ENCODE data around the gene CYP4V2.
"Not testable (repeated sequence)": the region's sequence is repeated elsewhere in the genome, so short reads cannot be mapped to it uniquely, and the experiment has no call there.

The CYP4V2 gene

DNA sequence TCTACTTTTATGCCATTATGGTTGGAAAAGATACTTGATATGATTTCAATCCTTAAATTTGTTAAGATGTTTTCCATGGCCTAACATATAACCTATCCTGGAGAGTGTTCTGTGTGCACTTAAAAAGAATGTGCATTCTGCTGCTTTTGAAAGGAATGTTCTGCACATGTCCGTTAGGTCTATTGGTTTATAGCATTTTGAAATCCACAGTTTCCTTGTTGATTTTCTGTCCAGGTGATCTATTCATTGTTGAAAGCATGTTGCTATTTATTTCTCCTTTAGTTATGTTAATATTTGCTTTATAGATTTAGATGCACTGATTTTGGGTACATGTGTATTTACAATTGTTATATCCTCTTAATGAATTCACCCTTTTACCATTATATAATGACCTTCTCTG is 30.3 kb downstream of the CYP4V2 start:
- H3K4me1 ChIP-seq (ENCODE audit: control insufficient read depth, insufficient read depth, low read length): no peaks in the 10 kb centered on the region
- no peaks in the 10 kb centered on the region for H3K36me3 ChIP-seq (ENCODE audit: control insufficient read depth, insufficient read depth, low read length)
- H3K27me3 ChIP-seq (ENCODE audit: control insufficient read depth, insufficient read depth, low read length): no peaks in the 10 kb centered on the region
- no peak overlapping the region for H3K9ac ChIP-seq (ENCODE audit: low read length)
- H3K9me3 ChIP-seq (ENCODE audit: control insufficient read depth, low read length): no peaks in the 10 kb centered on the region
- H3K4me3 ChIP-seq (ENCODE audit: low read length): no peak overlapping the region

- Histone ChIP-seq H3K4me3 (ENCODE audit: low read length) (no peak overlapping the region), H3K36me3 (ENCODE audit: control insufficient read depth, insufficient read depth, low read length) (no peaks in the 10 kb centered on the region), H3K9ac (ENCODE audit: low read length) (no peak overlapping the region), H3K27me3 (ENCODE audit: control insufficient read depth, insufficient read depth, low read length) (no peaks in the 10 kb centered on the region), H3K4me1 (ENCODE audit: control insufficient read depth, insufficient read depth, low read length) (no peaks in the 10 kb centered on the region), H3K9me3 (ENCODE audit: control insufficient read depth, low read length) (no peaks in the 10 kb centered on the region)
Measured at GRCh38 chr4:186225848-186226247, 34.5 kb downstream of the CYP4V2 start.

DNA sequence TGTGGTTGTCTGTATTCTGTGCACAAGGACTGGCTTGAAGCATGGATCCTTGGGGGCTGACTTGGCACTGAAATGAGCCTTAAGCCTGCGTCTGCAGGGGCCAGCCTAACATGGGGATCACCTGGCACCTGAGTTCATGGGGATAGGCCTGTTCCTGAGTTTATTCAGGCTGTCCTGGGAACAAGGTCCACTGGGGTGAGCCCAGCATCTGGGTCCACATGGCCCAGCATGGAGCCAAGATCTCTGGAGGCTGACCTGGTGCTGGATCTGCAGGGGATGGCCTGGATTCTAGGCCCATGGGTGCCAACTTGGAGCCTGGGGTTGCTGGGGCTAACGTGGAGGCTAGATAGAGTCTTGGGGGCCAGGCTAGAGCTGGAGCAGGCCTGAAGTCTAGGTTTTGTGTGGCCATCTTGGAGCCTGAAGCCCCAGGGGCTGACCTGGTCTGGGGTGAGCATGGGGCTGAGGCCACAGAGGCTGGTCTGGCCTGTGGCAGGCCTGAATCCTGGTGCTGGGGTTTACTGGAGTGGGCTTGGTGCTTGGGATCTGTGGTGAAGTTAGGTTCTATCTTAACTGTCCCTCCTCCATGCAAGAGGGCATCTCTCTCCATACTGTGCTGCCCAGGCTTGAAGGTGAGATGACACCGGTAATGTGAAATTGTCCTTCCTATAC is 35.3 kb downstream of the CYP4V2 start:
- H3K27me3 ChIP-seq (ENCODE audit: control insufficient read depth, insufficient read depth, low read length): no peaks in the 10 kb centered on the region
- no peaks in the 10 kb centered on the region for H3K36me3 ChIP-seq (ENCODE audit: control insufficient read depth, insufficient read depth, low read length)
- H3K9me3 ChIP-seq (ENCODE audit: control insufficient read depth, low read length): no peaks in the 10 kb centered on the region
- H3K4me3 ChIP-seq (ENCODE audit: low read length): no peak overlapping the region
- no peaks in the 10 kb centered on the region for H3K4me1 ChIP-seq (ENCODE audit: control insufficient read depth, insufficient read depth, low read length)
- no peak overlapping the region for H3K9ac ChIP-seq (ENCODE audit: low read length)

- H3K4me1 ChIP-seq (ENCODE audit: control insufficient read depth, insufficient read depth, low read length): no peaks in the 10 kb centered on the region
- H3K9me3 ChIP-seq (ENCODE audit: control insufficient read depth, low read length): no peaks in the 10 kb centered on the region
- H3K36me3 ChIP-seq (ENCODE audit: control insufficient read depth, insufficient read depth, low read length): no peaks in the 10 kb centered on the region
- H3K4me3 ChIP-seq (ENCODE audit: low read length): no peak within 1 kb of the TSS
- no peaks in the 10 kb centered on the region for H3K27me3 ChIP-seq (ENCODE audit: control insufficient read depth, insufficient read depth, low read length)
- H3K9ac ChIP-seq (ENCODE audit: low read length): no peak within 1 kb of the TSS
Measured at GRCh38 chr4:186227221-186227620, 35.9 kb downstream of the CYP4V2 start, which contains the start of gene KLKB1. Gene KLKB1, plus strand, starts transcription at chr4:186227507. Its CDS starts 689 bp downstream, at chr4:186228196.

DNA sequence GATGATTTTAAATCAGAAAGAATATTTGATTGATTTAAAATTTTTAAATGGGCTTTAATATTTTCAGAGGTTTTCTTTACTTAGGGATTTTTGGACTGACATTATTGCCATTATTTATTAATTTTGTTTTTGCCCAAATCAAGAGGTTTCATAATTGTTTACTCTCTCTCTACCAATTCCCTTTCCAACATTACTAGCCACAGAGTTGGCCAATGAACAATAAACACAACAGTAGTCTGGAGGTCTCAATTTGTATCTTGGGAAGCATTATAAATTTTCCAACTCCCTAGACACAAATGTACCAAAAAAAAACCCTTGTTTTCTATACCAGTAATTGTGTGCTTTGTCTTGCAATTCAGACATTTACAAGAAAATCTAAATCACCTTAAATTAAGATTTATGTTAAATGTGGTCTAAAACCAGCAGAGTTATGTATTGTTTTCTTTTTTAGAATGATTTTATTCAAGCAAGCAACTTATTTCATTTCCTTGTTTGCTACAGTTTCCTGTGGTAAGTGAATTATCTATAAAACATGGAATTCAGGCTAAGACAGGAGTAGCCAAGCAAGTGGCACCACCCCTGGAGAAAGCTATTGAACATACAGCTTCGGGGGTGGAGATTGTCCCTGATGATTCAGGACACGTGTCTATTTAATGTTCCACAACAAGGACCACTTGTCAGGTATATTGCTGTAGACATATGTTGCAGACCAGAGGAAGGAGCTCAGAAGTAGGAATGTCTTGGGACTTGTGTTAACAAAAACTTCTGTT is 36.6 kb downstream of the CYP4V2 start:
- Histone ChIP-seq H3K4me3 (ENCODE audit: low read length) (no peak overlapping the region), H3K27me3 (ENCODE audit: control insufficient read depth, insufficient read depth, low read length) (no peaks in the 10 kb centered on the region), H3K4me1 (ENCODE audit: control insufficient read depth, insufficient read depth, low read length) (no peaks in the 10 kb centered on the region), H3K9me3 (ENCODE audit: control insufficient read depth, low read length) (no peaks in the 10 kb centered on the region), H3K36me3 (ENCODE audit: control insufficient read depth, insufficient read depth, low read length) (no peaks in the 10 kb centered on the region), H3K9ac (ENCODE audit: low read length) (no peak overlapping the region)

GRCh38 chr4:186228514-186228894 is 37.1 kb downstream of the CYP4V2 start:
- Histone ChIP-seq H3K9me3 (ENCODE audit: control insufficient read depth, low read length) (no peaks in the 10 kb centered on the region), H3K27me3 (ENCODE audit: control insufficient read depth, insufficient read depth, low read length) (no peaks in the 10 kb centered on the region), H3K4me1 (ENCODE audit: control insufficient read depth, insufficient read depth, low read length) (no peaks in the 10 kb centered on the region), H3K4me3 (ENCODE audit: low read length) (no peak overlapping the region), H3K9ac (ENCODE audit: low read length) (no peak overlapping the region), H3K36me3 (ENCODE audit: control insufficient read depth, insufficient read depth, low read length) (no peaks in the 10 kb centered on the region)

DNA sequence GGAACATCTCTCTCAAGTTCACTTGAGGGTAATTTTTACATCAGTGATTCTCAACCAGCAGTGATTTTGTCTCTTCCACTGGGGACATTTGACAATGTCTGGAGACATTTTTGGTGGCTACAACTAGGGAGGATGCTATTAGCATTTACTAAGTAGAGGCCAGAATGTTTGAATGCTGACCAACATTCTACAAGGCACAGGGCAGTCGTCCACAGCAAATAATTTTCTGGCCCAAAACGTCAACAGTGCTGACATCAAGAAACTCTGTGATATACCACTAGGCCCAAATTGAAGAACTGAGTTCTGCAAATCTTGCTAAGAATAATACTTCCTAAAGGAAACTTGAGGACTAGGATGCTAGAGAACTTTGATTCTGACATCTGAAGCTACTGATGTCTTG is 43.0 kb downstream of the CYP4V2 start:
- Histone ChIP-seq H3K4me3 (ENCODE audit: low read length) (no peak overlapping the region), H3K9me3 (ENCODE audit: control insufficient read depth, low read length) (no peaks in the 10 kb centered on the region), H3K4me1 (ENCODE audit: control insufficient read depth, insufficient read depth, low read length) (no peaks in the 10 kb centered on the region), H3K36me3 (ENCODE audit: control insufficient read depth, insufficient read depth, low read length) (no peaks in the 10 kb centered on the region), H3K27me3 (ENCODE audit: control insufficient read depth, insufficient read depth, low read length) (no peaks in the 10 kb centered on the region), H3K9ac (ENCODE audit: low read length) (no peak overlapping the region)

GRCh38 chr4:186236126-186236525 is 44.8 kb downstream of the CYP4V2 start:
- no peaks in the 10 kb centered on the region for H3K4me1 ChIP-seq (ENCODE audit: control insufficient read depth, insufficient read depth, low read length)
- no peak overlapping the region for H3K9ac ChIP-seq (ENCODE audit: low read length)
- no peaks in the 10 kb centered on the region for H3K36me3 ChIP-seq (ENCODE audit: control insufficient read depth, insufficient read depth, low read length)
- H3K4me3 ChIP-seq (ENCODE audit: low read length): no peak overlapping the region
- H3K27me3 ChIP-seq (ENCODE audit: control insufficient read depth, insufficient read depth, low read length): no peaks in the 10 kb centered on the region
- no peaks in the 10 kb centered on the region for H3K9me3 ChIP-seq (ENCODE audit: control insufficient read depth, low read length)

DNA sequence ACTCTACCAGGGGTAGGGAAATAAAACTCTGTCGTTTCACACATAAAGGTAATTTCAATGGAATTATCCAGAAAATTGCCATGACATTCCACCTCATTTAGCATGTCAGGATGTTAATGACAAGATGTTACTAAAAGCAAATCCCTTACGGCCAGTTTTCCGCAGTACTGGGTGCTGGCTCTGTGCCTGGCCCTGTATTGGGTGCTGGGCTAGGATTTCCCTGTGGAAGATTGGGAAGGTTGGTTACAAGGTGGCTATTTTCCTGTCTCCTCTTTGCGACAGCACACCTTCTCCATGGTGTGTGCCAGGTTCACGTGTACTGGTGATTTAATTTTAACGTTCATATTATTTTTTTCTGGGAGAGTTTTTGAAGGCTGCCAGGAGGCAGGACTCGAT is 49.1 kb downstream of the CYP4V2 start:
- H3K4me1 ChIP-seq (ENCODE audit: control insufficient read depth, insufficient read depth, low read length): no peaks in the 10 kb centered on the region
- H3K36me3 ChIP-seq (ENCODE audit: control insufficient read depth, insufficient read depth, low read length): no peaks in the 10 kb centered on the region
- H3K9me3 ChIP-seq (ENCODE audit: control insufficient read depth, low read length): no peaks in the 10 kb centered on the region
- H3K9ac ChIP-seq (ENCODE audit: low read length): no peak overlapping the region
- H3K27me3 ChIP-seq (ENCODE audit: control insufficient read depth, insufficient read depth, low read length): no peaks in the 10 kb centered on the region
- H3K4me3 ChIP-seq (ENCODE audit: low read length): no peak overlapping the region

- no peaks in the 10 kb centered on the region for H3K4me1 ChIP-seq (ENCODE audit: control insufficient read depth, insufficient read depth, low read length)
- no peaks in the 10 kb centered on the region for H3K9me3 ChIP-seq (ENCODE audit: control insufficient read depth, low read length)
- H3K36me3 ChIP-seq (ENCODE audit: control insufficient read depth, insufficient read depth, low read length): no peaks in the 10 kb centered on the region
- no peak overlapping the region for H3K4me3 ChIP-seq (ENCODE audit: low read length)
- no peak overlapping the region for H3K9ac ChIP-seq (ENCODE audit: low read length)
- H3K27me3 ChIP-seq (ENCODE audit: control insufficient read depth, insufficient read depth, low read length): no peaks in the 10 kb centered on the region
Measured at GRCh38 chr4:186240848-186241491, 49.6 kb downstream of the CYP4V2 start.

DNA sequence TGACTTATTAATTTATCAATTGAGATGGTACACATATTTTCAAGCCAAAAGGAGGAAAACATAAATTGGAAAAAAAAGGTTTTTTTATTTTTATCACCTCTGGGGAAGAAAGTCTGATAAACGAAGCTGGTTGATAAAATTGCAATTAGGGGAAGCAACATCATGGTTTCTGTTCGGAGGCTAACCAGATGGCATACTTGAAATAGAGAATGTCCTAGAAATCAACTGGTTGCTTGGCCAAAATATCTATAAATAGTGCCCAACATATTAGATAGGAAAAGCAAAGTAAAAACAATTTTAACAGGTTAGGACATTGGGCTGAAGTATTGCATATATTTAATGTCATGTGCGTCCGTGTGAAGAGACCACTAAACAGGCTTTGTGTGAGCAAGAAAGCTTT is 50.2 kb downstream of the CYP4V2 start:
- no peak overlapping the region for H3K9ac ChIP-seq (ENCODE audit: low read length)
- no peaks in the 10 kb centered on the region for H3K4me1 ChIP-seq (ENCODE audit: control insufficient read depth, insufficient read depth, low read length)
- no peaks in the 10 kb centered on the region for H3K27me3 ChIP-seq (ENCODE audit: control insufficient read depth, insufficient read depth, low read length)
- no peak overlapping the region for H3K4me3 ChIP-seq (ENCODE audit: low read length)
- no peaks in the 10 kb centered on the region for H3K36me3 ChIP-seq (ENCODE audit: control insufficient read depth, insufficient read depth, low read length)
- H3K9me3 ChIP-seq (ENCODE audit: control insufficient read depth, low read length): no peaks in the 10 kb centered on the region

- H3K27me3 ChIP-seq (ENCODE audit: control insufficient read depth, insufficient read depth, low read length); H3K9ac ChIP-seq (ENCODE audit: low read length); H3K4me1 ChIP-seq (ENCODE audit: control insufficient read depth, insufficient read depth, low read length); H3K36me3 ChIP-seq (ENCODE audit: control insufficient read depth, insufficient read depth, low read length); H3K9me3 ChIP-seq (ENCODE audit: control insufficient read depth, low read length); H3K4me3 ChIP-seq (ENCODE audit: low read length): not testable (repeated sequence)
Measured at GRCh38 chr4:186242031-186242430, 50.7 kb downstream of the CYP4V2 start.

Measured in mucosa of stomach (tissue), 1 donor.